HepG2 (cell line): ENCODE results near the gene ERMP1. TPM values are rescaled to one million over a fixed set of nuclear protein-coding genes. Genes with fewer than 3 reads are reported as not detected.

Experiments
- ATAC-seq: fragments of 200-7000 bp; cut with Tn5 transposase; 3 replicates; pipeline ENCODE4 v1.9.1; 2020; ENCODE audit warnings: mild to moderate bottlenecking, moderate library complexity
- BruUV-seq: library from RNA; stranded (reverse); fragments of 400-500 nt; replicated peaks from 2 replicates; lab custom pipeline; 2021; lab: Mats Ljungman, UMichigan
- CTCF ChIA-PET: fragments of 300-600 bp; formaldehyde crosslinking; extraction: SDS; loops from one replicate; lab custom pipeline; 2021; ENCODE audit warnings: low total read pairs, inconsistent platforms, low intra/inter-chr PET ratio; lab: Yijun Ruan, JAX
- POLR2A ChIA-PET: fragments of 350-600 bp; sonication (Branson Sonifier 250); formaldehyde crosslinking; loops from one replicate; lab custom pipeline; 2020; ENCODE audit warnings: antibody characterized with exemption, inconsistent platforms; lab: Yijun Ruan, JAX
- DNase-seq: peaks from one replicate; pipeline ENCODE4 v3.0.0-alpha.2; 2015; ENCODE audit warnings: low spot score
- FAIRE-seq: peaks from 3 replicates; lab custom pipeline; 2011; peaks lifted over from hg19 to GRCh38; lab: Jason Lieb, UNC
- H2AFZ ChIP-seq: one replicate; pipeline ENCODE4 v1.6.1; 2011; ENCODE audit warnings: low read length, inconsistent platforms
- H3K27ac ChIP-seq: fragments of 300-600 bp; 3 replicates; pipeline ENCODE4 v1.8.0; 2011; ENCODE audit warnings: mixed run types, mild to moderate bottlenecking, mixed read lengths, low read length, inconsistent platforms; ENCODE audit not compliant: insufficient read depth; ENCODE audit errors: extremely low read length
- H3K27me3 ChIP-seq, 2 experiments: fragments of 200-600 bp in 1 of 2; 2 replicates in 1 of 2; 3 replicates in 1 of 2; pipeline versions ENCODE4 v1.6.0 to v1.8.0; 2011; ENCODE audit warnings: low read length in 2 of 2, mild to moderate bottlenecking in 2 of 2, moderate library complexity in 2 of 2, inconsistent platforms in 1 of 2; ENCODE audit not compliant: insufficient read depth in 2 of 2, control insufficient read depth in 1 of 2
- H3K36me3 ChIP-seq, 2 experiments: fragments of 200-600 bp in 1 of 2; replicated peaks in 1 of 2; 2 replicates in 1 of 2; 3 replicates in 1 of 2; pipeline versions ENCODE4 v1.5.1 to v1.8.0; 2011; ENCODE audit warnings: low read length in 2 of 2, inconsistent platforms in 1 of 2; ENCODE audit not compliant: insufficient read depth in 2 of 2, control insufficient read depth in 1 of 2
- H3K4me1 ChIP-seq: 2 replicates; pipeline ENCODE4 v1.5.1; 2012; ENCODE audit warnings: low read length, inconsistent platforms; ENCODE audit not compliant: insufficient read depth
- H3K4me2 ChIP-seq: 2 replicates; pipeline ENCODE4 v1.6.0; 2011; ENCODE audit warnings: low read depth, low read length, inconsistent platforms
- H3K4me3 ChIP-seq, 3 experiments: fragments of 200-600 bp in 1 of 3; sonication (generic), shearing (Covaris generic) in 1 of 3; replicated peaks in 1 of 3; 2 replicates each; pipeline ENCODE4 v1.5.1; 2011 to 2016; ENCODE audit warnings: low read length in 3 of 3, inconsistent platforms in 2 of 3, low read depth in 2 of 3, mild to moderate bottlenecking in 2 of 3, control low read depth in 1 of 3, mixed read lengths in 1 of 3; ENCODE audit not compliant: insufficient read depth in 1 of 3
- H3K79me2 ChIP-seq: one replicate; pipeline ENCODE4 v1.6.1; 2011; ENCODE audit warnings: low read length, inconsistent platforms; ENCODE audit not compliant: insufficient read depth
- H3K9ac ChIP-seq: 2 replicates; pipeline ENCODE4 v1.6.0; 2011; ENCODE audit warnings: mild to moderate bottlenecking, low read depth, low read length, inconsistent platforms; ENCODE audit not compliant: insufficient read depth
- H3K9me3 ChIP-seq: 2 replicates; pipeline ENCODE4 v1.5.1; 2012; ENCODE audit warnings: mild to moderate bottlenecking, low read length
- H4K20me1 ChIP-seq: 2 replicates; pipeline ENCODE4 v1.6.0; 2011; ENCODE audit warnings: inconsistent platforms, mild to moderate bottlenecking, low read length, moderate library complexity; ENCODE audit not compliant: insufficient read depth
- AHDC1 ChIP-seq: sonication (generic); formaldehyde crosslinking; IDR thresholded peaks from 2 replicates; pipeline ENCODE4 v1.5.1; 2020; ENCODE audit warnings: mild to moderate bottlenecking, missing genetic modification reagents, borderline replicate concordance
- GATA4 ChIP-seq: sonication (generic); IDR thresholded peaks from 2 replicates; pipeline ENCODE4 v1.6.1; 2016; ENCODE audit warnings: antibody characterized with exemption, low read depth, borderline replicate concordance
- HDAC1 ChIP-seq: sonication (generic); formaldehyde crosslinking; IDR thresholded peaks from 2 replicates; pipeline ENCODE4 v1.5.1; 2020; ENCODE audit warnings: mild to moderate bottlenecking, missing genetic modification reagents
- PAXIP1 ChIP-seq: sonication (generic); formaldehyde crosslinking; conservative IDR thresholded peaks from 2 replicates; pipeline ENCODE4 v1.4.0; 2020; ENCODE audit warnings: mild to moderate bottlenecking, missing genetic modification reagents, moderate library complexity
- TRAFD1 ChIP-seq: sonication (generic); formaldehyde crosslinking; IDR thresholded peaks from 2 replicates; pipeline ENCODE4 v1.5.1; 2020; ENCODE audit warnings: missing genetic modification reagents, mild to moderate bottlenecking, borderline replicate concordance
- ZNF280B ChIP-seq: sonication (generic); formaldehyde crosslinking; IDR thresholded peaks from 2 replicates; pipeline ENCODE4 v1.5.0; 2020; ENCODE audit warnings: missing genetic modification reagents, mild to moderate bottlenecking, borderline replicate concordance
- ZNF3 ChIP-seq: IDR thresholded peaks from 2 replicates; pipeline ENCODE4 v1.7.0; 2017; ENCODE audit warnings: inconsistent platforms
- ZNF496 ChIP-seq: sonication (generic); formaldehyde crosslinking; IDR thresholded peaks from 2 replicates; pipeline ENCODE4 v1.8.1; 2023; ENCODE audit warnings: mild to moderate bottlenecking, moderate library complexity, missing genetic modification reagents; ENCODE audit not compliant: insufficient replicate concordance
- ZNF615 ChIP-seq: sonication (generic); formaldehyde crosslinking; IDR thresholded peaks from 2 replicates; pipeline ENCODE4 v1.5.0; 2020; ENCODE audit warnings: mild to moderate bottlenecking, missing genetic modification reagents, borderline replicate concordance
- ZNF839 ChIP-seq: sonication (generic); formaldehyde crosslinking; IDR thresholded peaks from 2 replicates; pipeline ENCODE4 v1.4.0; 2020; ENCODE audit warnings: missing genetic modification reagents, mild to moderate bottlenecking, borderline replicate concordance
- WGBS: methylation state at CpG from one replicate; pipeline ENCODE4 v1.1.6; 2017; ENCODE audit warnings: low lambda C conversion rate; 5-methylcytosine and 5-hydroxymethylcytosine counted together
- in situ Hi-C: cut with HindIII; loops from 2 replicates; pipeline ENCODE4 v1.10.0; 2017; ENCODE audit warnings: low pct_unique_long_range_greater_than_20kb; ENCODE audit not compliant: extremely low pct_ligation_motif_present
- intact Hi-C: fragments of 100-400 bp; cut with micrococcal nuclease; formaldehyde crosslinking; loops from one replicate; pipeline ENCODE4 v1.10.0; 2022; ENCODE audit not compliant: unreplicated experiment
- polyA plus RNA-seq, 8 experiments: library from polyadenylated mRNA; depleted of rRNA in 3 of 8; stranded (reverse) in 7 of 8; unstranded in 1 of 8; fragments of >200 nt; fragmentation: Illumina TruSeq in 4 of 8; extraction: Trizol in 4 of 8; gene quantifications; 2 replicates each; pipeline versions ENCODE4 v1.2.1 to v1.2.3, GENCODE V29; 2011 to 2016; ENCODE audit warnings: low read depth in 4 of 8, missing spikeins in 1 of 8, mixed read lengths in 1 of 8; ENCODE audit not compliant: insufficient read depth in 1 of 8
- total RNA-seq, 5 experiments: library from RNA; depleted of rRNA; stranded (reverse); fragments of >200 nt; fragmentation: Illumina TruSeq; extraction: Trizol; gene quantifications; 2 replicates each; pipeline ENCODE4 v1.2.3, GENCODE V29; 2016; ENCODE audit warnings: low read depth in 1 of 5

Gene ERMP1
- total and polyA plus RNA-seq, 2 of the 13 experiments (the other 11 are each of a cell fraction or from before 2014, with no cell fraction given), result 40.9 to 65.4 TPM

- no peak for TF ChIP-seq GATA4
- TF ChIP-seq ZNF496 (CRISPR knock-in tag), result no peak
- TF ChIP-seq ZNF3, result no peak
- TF ChIP-seq TRAFD1 (CRISPR knock-in tag), result no peak
- no peak for TF ChIP-seq ZNF615
- no peak for TF ChIP-seq ZNF280B (CRISPR knock-in tag)
Measured at GRCh38 chr9:5756633-5757032, 76.3 kb downstream of the ERMP1 start (continued).

GRCh38 chr9:5750569-5750968 is 82.3 kb downstream of the ERMP1 start:
- H3K27me3 ChIP-seq, result no peaks in the 10 kb centered on the region
- TF ChIP-seq HDAC1 (CRISPR knock-in tag) (0 out of 2 replicates have a peak, but pooled peaks have one; percentile 38), PAXIP1 (CRISPR knock-in tag) (peak; percentile 61), AHDC1 (CRISPR knock-in tag) (peak; percentile 64; the same call in 1 of the 2 replicates), ZNF839 (CRISPR knock-in tag) (no peak)

More at GRCh38 chr9:5750569-5750968, 82.3 kb downstream of the ERMP1 start:
- DNase-seq (no peak), FAIRE-seq (no peak), ATAC-seq (peak; percentile 74)
- no peaks in the 10 kb centered on the region for H3K9me3 ChIP-seq
- ChIA-PET POLR2A (no interaction called here), CTCF (no interaction called here)
- peaks cover 1 to 15% of the 10 kb centered on the region in 2 experiments; a peak in 2 of 5 replicates for H3K36me3 ChIP-seq
- no peaks in the 10 kb centered on the region for H4K20me1 ChIP-seq
- H3K27ac ChIP-seq, result peak overlapping the region; percentile 20
- WGBS, result 100% methylated on average over 1 of the region's 1 CpG
- intact Hi-C loops (no loop called here), in situ Hi-C loops (no loop called here)
- H3K4me2 ChIP-seq, result no peak overlapping the region
- H3K4me3 ChIP-seq, result no peak overlapping the region
- H3K9ac ChIP-seq, result no peak overlapping the region
- no TSS peak for BruUV-seq
- H3K79me2 ChIP-seq, result no peaks in the 10 kb centered on the region
- no peak overlapping the region for H2AFZ ChIP-seq
- peaks cover 13% of the 10 kb centered on the region for H3K4me1 ChIP-seq
